Spleen (tissue), 11 donors: ENCODE data around the gene MOSPD3. TPM values are rescaled to one million over a fixed set of nuclear protein-coding genes. Genes with fewer than 3 reads are reported as not detected.

Source experiments
- DNase-seq: peaks from one replicate; pipeline ENCODE4 v3.0.0-alpha.2; 2020
- H3K27ac ChIP-seq, 8 donors: fragments of 200-600 bp; sonication (generic) in 7 of 8; 1 replicate in 4 of 8; 2 replicates in 4 of 8; pipeline versions ENCODE4 v1.5.0 to v1.8.0; 2016 to 2021; ENCODE audit warnings: inconsistent platforms in 4 of 8, mild to moderate bottlenecking in 4 of 8, moderate library complexity in 1 of 8
- H3K27me3 ChIP-seq, 7 donors: fragments of 200-600 bp; sonication (generic) in 6 of 7; replicated peaks in 1 of 7; 1 replicate in 4 of 7; 2 replicates in 3 of 7; pipeline versions ENCODE4 v1.5.0 to v1.8.0; 2016 to 2021; ENCODE audit warnings: inconsistent platforms in 3 of 7, mild to moderate bottlenecking in 1 of 7
- H3K36me3 ChIP-seq, 6 donors: fragments of 200-600 bp; sonication (generic) in 5 of 6; 1 replicate in 4 of 6; 2 replicates in 2 of 6; pipeline versions ENCODE4 v1.5.0 to v1.8.0; 2016 to 2021; ENCODE audit warnings: inconsistent platforms in 2 of 6
- H3K4me1 ChIP-seq, 6 donors: fragments of 200-600 bp; sonication (generic) in 5 of 6; 1 replicate in 3 of 6; 2 replicates in 3 of 6; pipeline versions ENCODE4 v1.5.0 to v1.8.0; 2016 to 2021; ENCODE audit warnings: inconsistent platforms in 3 of 6
- H3K4me3 ChIP-seq, 8 donors: fragments of 200-600 bp; sonication (generic) in 7 of 8; 1 replicate in 4 of 8; 2 replicates in 4 of 8; pipeline versions ENCODE4 v1.5.0 to v1.8.0; 2016 to 2021; ENCODE audit warnings: inconsistent platforms in 4 of 8, mild to moderate bottlenecking in 4 of 8, moderate library complexity in 2 of 8
- H3K9me3 ChIP-seq, 8 donors: fragments of 200-600 bp; sonication (generic) in 7 of 8; 1 replicate in 4 of 8; 2 replicates in 4 of 8; pipeline versions ENCODE4 v1.5.0 to v1.8.0; 2016 to 2021; ENCODE audit warnings: inconsistent platforms in 4 of 8
- CTCF ChIP-seq, 11 experiments: fragments of 200-600 bp in 7 of 11; fragments of 450-650 bp in 4 of 11; sonication (generic) in 4 of 11; IDR thresholded peaks in 8 of 11; conservative IDR thresholded peaks in 3 of 11; 1 replicate in 7 of 11; 2 replicates in 4 of 11; pipeline versions ENCODE4 v1.4.0 to v1.8.0; 2016 to 2021; ENCODE audit warnings: antibody characterized with exemption in 11 of 11, inconsistent platforms in 4 of 11, mild to moderate bottlenecking in 1 of 11
- POLR2A ChIP-seq, 3 donors: fragments of 450-650 bp; IDR thresholded peaks; one replicate each; pipeline ENCODE4 v1.5.1; 2017; ENCODE audit warnings: antibody characterized with exemption in 3 of 3, mild to moderate bottlenecking in 1 of 3
- POLR2AphosphoS5 ChIP-seq, 3 donors: sonication (generic); formaldehyde crosslinking; IDR thresholded peaks; one replicate each; pipeline ENCODE4 v1.5.1; 2017; ENCODE audit warnings: antibody characterized with exemption in 3 of 3
- WGBS, 5 donors: extraction: QIAGEN DNeasy Blood & Tissue Kit in 3 of 5; methylation state at CpG; one replicate each; pipeline versions ENCODE4 v1.1.5 to v1.1.7; 2013 to 2018; 5-methylcytosine and 5-hydroxymethylcytosine counted together
- intact Hi-C: fragments of 100-400 bp; cut with DNase I; formaldehyde crosslinking; loops from one replicate; pipeline ENCODE4 v1.15.0; 2023; ENCODE audit warnings: low total_unique reads
- polyA plus RNA-seq, 3 donors: library from polyadenylated mRNA; stranded (reverse); fragments of 200-250 nt; gene quantifications; one replicate each; pipeline ENCODE4 v1.2.1, GENCODE V29; 2013
- total RNA-seq, 7 donors: library from RNA; depleted of rRNA in 3 of 7; stranded (reverse); fragments of >200 nt in 3 of 7; fragmentation: NEBNext Ultra II Directional in 4 of 7; extraction: Animal tissue kit (Norgen Biotek cat#: 25700) in 4 of 7; gene quantifications; one replicate each; pipeline versions ENCODE4 v1.1.0 to v1.2.1, GENCODE V29; 2016 to 2021
- donor health status: healthy with polysubstance abuse.
- donor health status: DM: no; HTN: no; CAD: no; lungs with moderate emphysema.
- donor health status: DM: no; HTN: no; CAD: no.
- donor health status: Bipolar disorder and iron deficiency.
- donor health status: healthy.
- donor health status: DM: no; HTN: no; CAD: no.
- donor health status: DM: yes; HTN: yes; CAD: no.

The MOSPD3 gene
- total and polyA plus RNA-seq, 10 donors: 11.2 to 20.4 (median 15.1) TPM

- H3K4me1 ChIP-seq: peaks cover 18 to 76% (median 57%) of the 10 kb centered on the region in 6 donors
- peak; percentile 94 for DNase-seq
- peaks cover 12 to 25% (median 19%) of the 10 kb centered on the region in 6 donors for H3K36me3 ChIP-seq
- peak within 1 kb of the TSS; percentile 91 to 100 (median 98) for H3K27ac ChIP-seq
- 0 to 1% (median 0%) methylated on average over 28 to 61 of the region's 61 CpGs for WGBS, 5 donors
- peaks cover 0 to 11% (median 0%) of the 10 kb centered on the region in 7 donors for H3K27me3 ChIP-seq
- TF ChIP-seq CTCF (IDR thresholded peaks at IDR 0.05 in 8 of 11, conservative IDR thresholded peaks at IDR 0.05 in 3 of 11) (peak in 2 of 11 experiments; percentile 3 to 10), POLR2AphosphoS5 (IDR thresholded peaks at IDR 0.05) (peak; percentile 99 to 100 (median 99)), POLR2A (IDR thresholded peaks at IDR 0.05) (peak; percentile 97 to 98 (median 97))
- intact Hi-C loops: no loop called here
- H3K9me3 ChIP-seq: no peaks in the 10 kb centered on the region
- H3K4me3 ChIP-seq: peak within 1 kb of the TSS; percentile 67 to 98 (median 90)
These were observed 26.7 kb upstream of the MOSPD3 start, which contains the start of gene LRCH4 for GRCh38 chr7:100585511-100586265. TSS of gene LRCH4 (minus strand) at chr7:100586129. CDS start at chr7:100586100, 29 bp downstream.

- Histone ChIP-seq H3K27ac (peak within 1 kb of the TSS; percentile 91 to 100 (median 98)), H3K9me3 (no peaks in the 10 kb centered on the region), H3K4me1 (peaks cover 18 to 69% (median 50%) of the 10 kb centered on the region in 6 donors), H3K4me3 (peak within 1 kb of the TSS; percentile 67 to 98 (median 90)), H3K36me3 (peaks cover 7 to 17% (median 11%) of the 10 kb centered on the region in 6 donors), H3K27me3 (peaks cover 0 to 17% (median 0%) of the 10 kb centered on the region in 7 donors)
- TF ChIP-seq POLR2AphosphoS5 (IDR thresholded peaks at IDR 0.05) (no peak), CTCF (IDR thresholded peaks at IDR 0.05 in 8 of 11, conservative IDR thresholded peaks at IDR 0.05 in 3 of 11) (peak in 4 of 11 experiments; percentile 18 to 49 (median 26)), POLR2A (IDR thresholded peaks at IDR 0.05) (peak in 1 of 3 donors; percentile 30)
- 0% methylated on average over 34 to 53 of the region's 53 CpGs for WGBS, 5 donors
- peak; percentile 99 for DNase-seq
- intact Hi-C loops: no loop called here
These were observed 25.9 kb upstream of the MOSPD3 start, which contains the start of gene FBXO24 for GRCh38 chr7:100586266-100587025. TSS of gene FBXO24 (plus strand) at chr7:100586328. CDS start at chr7:100586626, 298 bp downstream.

- no peaks in the 10 kb centered on the region for H3K36me3 ChIP-seq
- H3K9me3 ChIP-seq: no peaks in the 10 kb centered on the region
- DNase-seq: peak; percentile 62
- no peak overlapping the region for H3K27ac ChIP-seq
- 43 to 76% (median 67%) methylated on average over 1 of the region's 1 CpG for WGBS, 5 donors
- H3K4me3 ChIP-seq: no peak overlapping the region
- peaks cover 4 to 49% (median 33%) of the 10 kb centered on the region in 6 donors for H3K4me1 ChIP-seq
- intact Hi-C loops: no loop called here
- H3K27me3 ChIP-seq: peaks cover 0 to 30% (median 0%) of the 10 kb centered on the region in 7 donors
- peak in 9 of 11 experiments; percentile 8 to 48 (median 35) for TF ChIP-seq CTCF (IDR thresholded peaks at IDR 0.05 in 8 of 11, conservative IDR thresholded peaks at IDR 0.05 in 3 of 11)
- no peak for TF ChIP-seq POLR2AphosphoS5 (IDR thresholded peaks at IDR 0.05)
These were observed 23.9 kb upstream of the MOSPD3 start for GRCh38 chr7:100588438-100588837.
